Thoracic aorta (tissue), 2 donors: Measurements from ENCODE around the gene PDE8A. TPM values are rescaled to one million over a fixed set of nuclear protein-coding genes. Genes with fewer than 3 reads are reported as not detected.

Experiments
- ATAC-seq: fragments of 150-250 bp; one replicate; pipeline ENCODE4 v1.8.0; 2017; ENCODE audit warnings: low read depth; ENCODE audit not compliant: insufficient number of reproducible peaks, low FRiP score
- DNase-seq: peaks from one replicate; pipeline ENCODE4 v3.0.0-alpha.2; 2020; ENCODE audit warnings: low spot score
- H3K27ac ChIP-seq, 2 donors: fragments of 200-600 bp; sonication (generic); 1 replicate in 1 of 2; 2 replicates in 1 of 2; pipeline ENCODE4 v1.5.1; 2016; ENCODE audit warnings: mild to moderate bottlenecking in 2 of 2, moderate library complexity in 2 of 2
- H3K27me3 ChIP-seq: fragments of 200-600 bp; sonication (generic); replicated peaks from 2 replicates; pipeline ENCODE4 v1.6.0; 2016; ENCODE audit warnings: mild to moderate bottlenecking; ENCODE audit not compliant: insufficient read depth
- H3K36me3 ChIP-seq: fragments of 200-600 bp; sonication (generic); one replicate; pipeline ENCODE4 v1.5.1; 2016
- H3K4me1 ChIP-seq, 2 donors: fragments of 200-600 bp; sonication (generic); 1 replicate in 1 of 2; 2 replicates in 1 of 2; pipeline versions ENCODE4 v1.5.1 to v1.6.0; 2016; ENCODE audit warnings: low read depth in 2 of 2, mild to moderate bottlenecking in 1 of 2; ENCODE audit not compliant: control insufficient read depth in 1 of 2
- H3K4me3 ChIP-seq: fragments of 200-600 bp; sonication (generic); 2 replicates; pipeline ENCODE4 v1.5.1; 2016; ENCODE audit warnings: mild to moderate bottlenecking
- H3K9me3 ChIP-seq: fragments of 200-600 bp; sonication (generic); 2 replicates; pipeline ENCODE4 v1.5.1; 2016
- total RNA-seq, 2 donors: library from RNA; depleted of rRNA; stranded (reverse); fragments of >200 nt; gene quantifications; one replicate each; pipeline versions ENCODE4 v1.1.0 to v1.2.3, GENCODE V29; 2016
- TF ChIP-seq, protein P1 (sequence below): fragments of 200-600 bp; sonication (generic); IDR thresholded peaks from one replicate; pipeline ENCODE4 v1.5.1; 2019; ENCODE audit warnings: antibody characterized with exemption

Gene PDE8A
- total RNA-seq, 2 donors from 2014 or later: 35.1 to 43.7 TPM

- no peak overlapping the region for H3K27ac ChIP-seq
- TF ChIP-seq, protein P1, sequence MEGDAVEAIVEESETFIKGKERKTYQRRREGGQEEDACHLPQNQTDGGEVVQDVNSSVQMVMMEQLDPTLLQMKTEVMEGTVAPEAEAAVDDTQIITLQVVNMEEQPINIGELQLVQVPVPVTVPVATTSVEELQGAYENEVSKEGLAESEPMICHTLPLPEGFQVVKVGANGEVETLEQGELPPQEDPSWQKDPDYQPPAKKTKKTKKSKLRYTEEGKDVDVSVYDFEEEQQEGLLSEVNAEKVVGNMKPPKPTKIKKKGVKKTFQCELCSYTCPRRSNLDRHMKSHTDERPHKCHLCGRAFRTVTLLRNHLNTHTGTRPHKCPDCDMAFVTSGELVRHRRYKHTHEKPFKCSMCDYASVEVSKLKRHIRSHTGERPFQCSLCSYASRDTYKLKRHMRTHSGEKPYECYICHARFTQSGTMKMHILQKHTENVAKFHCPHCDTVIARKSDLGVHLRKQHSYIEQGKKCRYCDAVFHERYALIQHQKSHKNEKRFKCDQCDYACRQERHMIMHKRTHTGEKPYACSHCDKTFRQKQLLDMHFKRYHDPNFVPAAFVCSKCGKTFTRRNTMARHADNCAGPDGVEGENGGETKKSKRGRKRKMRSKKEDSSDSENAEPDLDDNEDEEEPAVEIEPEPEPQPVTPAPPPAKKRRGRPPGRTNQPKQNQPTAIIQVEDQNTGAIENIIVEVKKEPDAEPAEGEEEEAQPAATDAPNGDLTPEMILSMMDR: no peak
- H3K36me3 ChIP-seq: no peaks in the 10 kb centered on the region
- no peak overlapping the region for H3K4me3 ChIP-seq
- H3K27me3 ChIP-seq: no peaks in the 10 kb centered on the region
- H3K4me1 ChIP-seq: no peaks in the 10 kb centered on the region
- DNase-seq (no peak), ATAC-seq (no peak)
- H3K9me3 ChIP-seq: peaks cover 4% of the 10 kb centered on the region
These were observed 78.1 kb downstream of the PDE8A start for GRCh38 chr15:85059734-85060133.

DNA sequence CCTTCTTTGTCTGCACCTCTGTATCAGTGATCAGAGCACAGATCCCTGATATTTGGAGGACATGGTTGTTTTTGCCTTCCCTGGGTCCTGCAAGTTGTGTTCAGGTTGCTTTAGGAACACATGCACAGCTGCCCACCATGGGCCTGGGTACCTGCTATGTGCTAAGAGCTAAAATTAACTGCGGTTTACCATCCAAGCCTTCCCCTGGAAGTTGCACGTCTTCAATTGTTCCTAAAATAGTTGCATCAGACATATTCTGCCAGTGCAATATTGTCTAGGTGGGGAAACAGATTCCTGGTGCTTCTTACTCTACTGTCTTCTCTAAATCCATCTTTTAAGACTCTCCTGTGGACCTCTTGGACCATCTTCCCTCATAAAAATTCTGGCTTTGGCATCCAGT lies 80.9 kb downstream of the PDE8A start:
- Histone ChIP-seq H3K4me3 (no peak overlapping the region), H3K36me3 (no peaks in the 10 kb centered on the region), H3K27me3 (no peaks in the 10 kb centered on the region), H3K4me1 (no peaks in the 10 kb centered on the region), H3K9me3 (peaks cover 4% of the 10 kb centered on the region), H3K27ac (no peak overlapping the region)
- no peak for ATAC-seq
- TF ChIP-seq, protein P1: no peak
- no peak for DNase-seq

GRCh38 chr15:85063088-85063487 lies 81.4 kb downstream of the PDE8A start:
- H3K27me3 ChIP-seq: no peaks in the 10 kb centered on the region
- H3K9me3 ChIP-seq: peaks cover 4% of the 10 kb centered on the region
- no peaks in the 10 kb centered on the region for H3K36me3 ChIP-seq
- no peak for ATAC-seq
- TF ChIP-seq, protein P1: no peak
- H3K4me1 ChIP-seq: no peaks in the 10 kb centered on the region
- H3K4me3 ChIP-seq: no peak overlapping the region
- no peak for DNase-seq
- H3K27ac ChIP-seq: no peak overlapping the region

- Histone ChIP-seq H3K4me3 (no peak overlapping the region), H3K36me3 (peaks cover 1% of the 10 kb centered on the region), H3K27ac (no peak overlapping the region), H3K4me1 (no peaks in the 10 kb centered on the region), H3K9me3 (peaks cover 4% of the 10 kb centered on the region), H3K27me3 (no peaks in the 10 kb centered on the region)
- TF ChIP-seq, protein P1: no peak
- DNase-seq (no peak), ATAC-seq (no peak)
These were observed 81.9 kb downstream of the PDE8A start for GRCh38 chr15:85063522-85064079.

GRCh38 chr15:85064710-85065109 lies 83.1 kb downstream of the PDE8A start:
- TF ChIP-seq, protein P1: no peak
- ATAC-seq: no peak
- Histone ChIP-seq H3K36me3 (peaks cover 4% of the 10 kb centered on the region), H3K4me1 (no peaks in the 10 kb centered on the region), H3K4me3 (no peak overlapping the region), H3K9me3 (peaks cover 4% of the 10 kb centered on the region), H3K27ac (no peak overlapping the region), H3K27me3 (no peaks in the 10 kb centered on the region)
- no peak for DNase-seq
